Astrocyte (in vitro differentiated cells and primary cell): ENCODE data around the gene CCNK.

Experiments used
- EZH2 ChIP-seq: IDR thresholded peaks from 2 replicates; pipeline ENCODE4 v1.6.1; 2012; ENCODE audit warnings: mild to moderate bottlenecking, low read length, inconsistent platforms; ENCODE audit not compliant: insufficient read depth
- TF ChIP-seq, protein P1 (sequence below): IDR thresholded peaks from 2 replicates; pipeline ENCODE4 v1.5.1; 2011; ENCODE audit warnings: low read depth, mild to moderate bottlenecking, inconsistent platforms, low read length, moderate library complexity; ENCODE audit not compliant: insufficient read depth

DNA sequence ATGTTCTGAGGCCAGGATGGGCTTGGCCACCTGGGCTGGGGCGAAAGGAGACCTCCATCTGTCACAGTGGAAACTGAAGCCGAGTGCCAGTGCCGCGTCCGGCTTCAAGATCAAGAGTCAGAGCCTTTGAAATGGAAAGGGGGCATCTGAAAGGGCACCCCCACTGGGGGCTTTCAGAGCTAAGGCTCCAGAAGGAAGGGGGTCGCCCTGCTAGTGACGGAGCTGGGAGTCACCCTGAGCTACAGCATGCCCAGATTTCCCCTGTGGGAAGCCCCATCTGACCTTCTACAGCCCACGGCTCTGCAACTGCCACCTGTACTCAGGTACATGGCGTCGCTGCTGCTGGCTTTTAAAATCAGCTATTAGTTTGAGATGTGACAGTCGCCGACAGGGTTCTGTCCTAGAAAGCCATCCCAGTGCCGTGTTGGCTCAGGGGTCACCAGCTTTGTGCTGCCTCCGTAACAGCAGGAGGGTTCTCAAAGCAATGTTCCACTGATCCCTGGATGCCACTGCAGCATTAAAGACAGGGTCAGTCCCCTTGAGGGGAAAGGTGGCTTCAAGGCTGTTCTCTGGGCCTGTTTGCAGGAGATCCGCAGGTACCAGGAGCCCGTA, 31.5 kb downstream of the CCNK start:
- TF ChIP-seq, protein P1, sequence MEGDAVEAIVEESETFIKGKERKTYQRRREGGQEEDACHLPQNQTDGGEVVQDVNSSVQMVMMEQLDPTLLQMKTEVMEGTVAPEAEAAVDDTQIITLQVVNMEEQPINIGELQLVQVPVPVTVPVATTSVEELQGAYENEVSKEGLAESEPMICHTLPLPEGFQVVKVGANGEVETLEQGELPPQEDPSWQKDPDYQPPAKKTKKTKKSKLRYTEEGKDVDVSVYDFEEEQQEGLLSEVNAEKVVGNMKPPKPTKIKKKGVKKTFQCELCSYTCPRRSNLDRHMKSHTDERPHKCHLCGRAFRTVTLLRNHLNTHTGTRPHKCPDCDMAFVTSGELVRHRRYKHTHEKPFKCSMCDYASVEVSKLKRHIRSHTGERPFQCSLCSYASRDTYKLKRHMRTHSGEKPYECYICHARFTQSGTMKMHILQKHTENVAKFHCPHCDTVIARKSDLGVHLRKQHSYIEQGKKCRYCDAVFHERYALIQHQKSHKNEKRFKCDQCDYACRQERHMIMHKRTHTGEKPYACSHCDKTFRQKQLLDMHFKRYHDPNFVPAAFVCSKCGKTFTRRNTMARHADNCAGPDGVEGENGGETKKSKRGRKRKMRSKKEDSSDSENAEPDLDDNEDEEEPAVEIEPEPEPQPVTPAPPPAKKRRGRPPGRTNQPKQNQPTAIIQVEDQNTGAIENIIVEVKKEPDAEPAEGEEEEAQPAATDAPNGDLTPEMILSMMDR, result no peak
- no peak for TF ChIP-seq EZH2
